ENCODE data around the gene RPS15.

- no peak for TF ChIP-seq CTCF (IDR thresholded peaks at IDR 0.05)
- no peak for TF ChIP-seq POLR2AphosphoS5 (IDR thresholded peaks at IDR 0.05; ENCODE audit: insufficient read depth in 1 of 2, low read depth in 1 of 2)
- TF ChIP-seq POLR2A (IDR thresholded peaks at IDR 0.05): no peak
These were observed 38.5 kb upstream of the RPS15 start for GRCh38 chr19:1399745-1400144.
